B cell (primary cell): Measurements from ENCODE around the gene IL4. TPM values are rescaled to one million over a fixed set of nuclear protein-coding genes. Genes with fewer than 3 reads are reported as not detected.

Experiments
- ATAC-seq: fragments of 200-7000 bp; cut with Tn5 transposase; one replicate; pipeline ENCODE4 v1.10.0; 2021; ENCODE audit warnings: low read depth, mild to moderate bottlenecking, moderate number of reproducible peaks, moderate library complexity
- CTCF ChIA-PET: fragments of 350-600 bp; sonication (Branson Sonifier 250); formaldehyde crosslinking; loops from one replicate; lab custom pipeline; 2021; ENCODE audit warnings: antibody characterized with exemption, inconsistent platforms; lab: Charles Lee
- POLR2A ChIA-PET: fragments of 350-600 bp; sonication (Branson Sonifier 250); formaldehyde crosslinking; loops from one replicate; lab custom pipeline; 2021; ENCODE audit warnings: antibody characterized with exemption; lab: Charles Lee
- DNase-seq: peaks from one replicate; pipeline ENCODE4 v3.0.0; 2013
- H2AFZ ChIP-seq: 2 replicates; pipeline ENCODE4 v1.6.1; 2012; ENCODE audit warnings: mild to moderate bottlenecking, low read depth, low read length; ENCODE audit not compliant: insufficient read depth, poor library complexity, severe bottlenecking
- H3K27ac ChIP-seq, 2 donors: 1 replicate in 1 of 2; 2 replicates in 1 of 2; pipeline ENCODE4 v1.5.1; 2012 to 2013; ENCODE audit warnings: low read length in 2 of 2, mild to moderate bottlenecking in 2 of 2, moderate library complexity in 1 of 2
- H3K27me3 ChIP-seq, 4 experiments: fragments of 200-600 bp in 1 of 4; sonication (generic) in 1 of 4; replicated peaks in 1 of 4; 1 replicate in 2 of 4; 2 replicates in 2 of 4; pipeline versions ENCODE4 v1.6.1 to v1.7.0; 2013 to 2016; ENCODE audit warnings: low read length in 3 of 4, mild to moderate bottlenecking in 2 of 4, mixed read lengths in 1 of 4, moderate library complexity in 1 of 4; ENCODE audit not compliant: insufficient read depth in 4 of 4, control insufficient read depth in 3 of 4; ENCODE audit errors: control extremely low read depth in 1 of 4
- H3K36me3 ChIP-seq, 2 experiments: replicated peaks in 1 of 2; 1 replicate in 1 of 2; 2 replicates in 1 of 2; pipeline versions ENCODE4 v1.6.1 to v1.7.1; 2013; ENCODE audit warnings: low read length in 1 of 2; ENCODE audit not compliant: insufficient read depth in 2 of 2, control insufficient read depth in 1 of 2; ENCODE audit errors: control extremely low read depth in 1 of 2, extremely low read depth in 1 of 2
- H3K4me1 ChIP-seq, 2 donors: fragments of 200-600 bp in 1 of 2; sonication (generic) in 1 of 2; 1 replicate in 1 of 2; 2 replicates in 1 of 2; pipeline versions ENCODE4 v1.5.1 to v1.6.1; 2013 to 2017; ENCODE audit warnings: low read length in 2 of 2; ENCODE audit not compliant: control insufficient read depth in 2 of 2, insufficient read depth in 2 of 2
- H3K4me2 ChIP-seq: replicated peaks from 2 replicates; pipeline ENCODE3; 2012; ENCODE audit warnings: mild to moderate bottlenecking, low read depth, low read length; ENCODE audit not compliant: poor library complexity, severe bottlenecking
- H3K4me3 ChIP-seq, 5 experiments: fragments of 200-600 bp in 1 of 5; sonication (generic) in 1 of 5; 1 replicate in 3 of 5; 2 replicates in 2 of 5; pipeline versions ENCODE4 v1.5.1 to v1.7.0; 2011 to 2016; ENCODE audit warnings: low read length in 4 of 5, mild to moderate bottlenecking in 4 of 5, low read depth in 2 of 5, control low read depth in 1 of 5, moderate library complexity in 1 of 5; ENCODE audit not compliant: insufficient read depth in 1 of 5; ENCODE audit errors: control extremely low read depth in 1 of 5, extremely low read depth in 1 of 5
- H3K79me2 ChIP-seq: fragments of 200-600 bp; sonication (generic); one replicate; pipeline ENCODE4 v1.6.0; 2016; ENCODE audit warnings: low read length; ENCODE audit not compliant: control insufficient read depth, insufficient read depth
- H3K9ac ChIP-seq: fragments of 200-600 bp; sonication (generic); 2 replicates; pipeline ENCODE4 v1.6.1; 2017; ENCODE audit warnings: mild to moderate bottlenecking, low read length, moderate library complexity
- H3K9me3 ChIP-seq, 3 donors: one replicate each; pipeline versions ENCODE4 v1.6.1 to v1.7.1; 2013; ENCODE audit warnings: low read length in 2 of 3; ENCODE audit not compliant: control insufficient read depth in 2 of 3, insufficient read depth in 1 of 3; ENCODE audit errors: control extremely low read depth in 1 of 3
- H4K20me1 ChIP-seq: 2 replicates; pipeline ENCODE4 v1.6.0; 2012; ENCODE audit warnings: mild to moderate bottlenecking, low read length; ENCODE audit not compliant: insufficient read depth, control insufficient read depth, poor library complexity, severe bottlenecking
- H3K27ac Mint-ChIP-seq: one replicate; pipeline ENCODE4 v1.8.0; 2021; ENCODE audit warnings: mixed read lengths
- H3K27me3 Mint-ChIP-seq: one replicate; pipeline ENCODE4 v1.8.0; 2021; ENCODE audit warnings: mixed read lengths
- H3K4me1 Mint-ChIP-seq: one replicate; pipeline ENCODE4 v1.8.0; 2021; ENCODE audit warnings: mixed read lengths
- H3K4me3 Mint-ChIP-seq: one replicate; pipeline ENCODE4 v1.8.0; 2021; ENCODE audit warnings: mixed read lengths
- H3K9me3 Mint-ChIP-seq: one replicate; pipeline ENCODE4 v1.8.0; 2022; ENCODE audit warnings: mixed read lengths; ENCODE audit not compliant: insufficient read depth
- EZH2 ChIP-seq: IDR thresholded peaks from 2 replicates; pipeline ENCODE4 v1.6.1; 2012; ENCODE audit warnings: borderline replicate concordance, low read depth, mild to moderate bottlenecking, moderate library complexity, low read length; ENCODE audit not compliant: insufficient read depth, poor library complexity, severe bottlenecking
- WGBS: methylation state at CpG from one replicate; pipeline ENCODE4 v1.1.5; 2013; ENCODE audit warnings: missing lambda C conversion rate; ENCODE audit not compliant: insufficient coverage; 5-methylcytosine and 5-hydroxymethylcytosine counted together
- intact Hi-C: fragments of 100-400 bp; cut with micrococcal nuclease; formaldehyde crosslinking; loops from one replicate; pipeline ENCODE4 v1.10.0; 2022
- polyA plus RNA-seq: library from polyadenylated mRNA; depleted of rRNA; stranded (reverse); fragments of >200 nt; gene quantifications from 2 replicates; pipeline ENCODE4 v1.2.3, GENCODE V29; 2012
- total RNA-seq, 2 donors: library from RNA; stranded (reverse); fragments of 120-200 nt in 1 of 2; gene quantifications; 1 replicate in 1 of 2; 2 replicates in 1 of 2; pipeline versions ENCODE4 v1.2.3 to v1.2.4, GENCODE V29; 2013 to 2022
- TF ChIP-seq, protein P1 (sequence below): fragments of 200-600 bp; IDR thresholded peaks from one replicate; pipeline ENCODE4 v1.8.0; 2022; ENCODE audit warnings: antibody characterized with exemption, mild to moderate bottlenecking

The IL4 gene
- total and polyA plus RNA-seq, 2 donors (not counting 1 experiment from before 2014, with no cell fraction given) = not detected

DNA sequence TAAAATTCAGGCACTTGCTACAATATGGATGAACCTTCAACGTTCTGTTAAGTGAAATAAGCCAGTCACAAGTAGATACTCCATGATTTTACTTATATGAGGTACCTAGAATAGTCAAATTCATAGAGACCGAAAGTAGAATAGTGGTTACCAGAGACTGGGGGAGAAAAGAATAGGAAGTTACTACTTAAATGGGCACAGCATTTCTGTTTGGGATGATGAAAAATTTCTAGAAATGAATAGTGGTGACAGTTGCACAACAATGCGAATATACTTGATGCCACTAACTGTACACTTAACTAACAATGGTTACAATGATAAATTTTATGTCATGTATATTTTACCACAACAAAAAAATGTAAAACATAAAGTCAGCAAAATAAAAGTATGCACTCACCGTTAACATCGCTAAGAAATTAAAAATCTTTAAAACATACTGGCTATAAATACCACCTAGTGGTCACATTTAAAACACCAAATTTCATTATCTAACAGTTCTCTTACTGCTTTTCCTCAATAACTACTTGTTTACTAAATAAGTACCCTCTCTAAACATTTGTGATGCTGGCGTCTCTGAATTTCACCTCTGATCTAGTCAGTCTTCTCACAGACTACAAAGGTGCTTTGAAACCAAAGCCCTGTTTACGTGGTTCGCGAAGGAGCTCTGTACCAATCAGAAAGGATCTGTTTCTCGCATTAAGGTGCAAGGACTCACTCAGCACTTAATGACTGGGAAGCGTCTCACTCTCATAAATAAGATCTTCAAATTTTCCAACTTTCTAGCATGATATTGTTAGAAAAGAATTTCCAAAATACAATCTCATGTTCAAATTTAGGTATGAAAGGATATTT lies 40.9 kb downstream of the IL4 start:
- Histone ChIP-seq H3K27ac (no peak overlapping the region), H3K79me2 (no peaks in the 10 kb centered on the region), H3K4me1 (no peaks in the 10 kb centered on the region), H3K4me3 (no peak overlapping the region), H3K4me2 (no peak overlapping the region), H3K27me3 (no peaks in the 10 kb centered on the region), H3K9me3 (no peaks in the 10 kb centered on the region), H3K36me3 (peaks cover 1 to 3% of the 10 kb centered on the region in 2 experiments), H2AFZ (no peak overlapping the region), H3K9ac (no peak overlapping the region), H4K20me1 (no peaks in the 10 kb centered on the region)
- Mint-ChIP-seq H3K27me3 (no peaks in the 10 kb centered on the region), H3K27ac (no peak overlapping the region), H3K4me3 (no peak overlapping the region), H3K4me1 (no peaks in the 10 kb centered on the region), H3K9me3 (no peaks in the 10 kb centered on the region)
- ChIA-PET CTCF (interaction anchor here (0.7 to 2.7 kb wide), 6 partner anchors 11 to 445 kb away, joined by 3 to 15 read pairs (median 4); no protein-coding TSS in a partner anchor), POLR2A (no interaction called here)
- DNase-seq (peak; percentile 19), ATAC-seq (no peak)
- TF ChIP-seq EZH2 = no peak
- TF ChIP-seq, protein P1, sequence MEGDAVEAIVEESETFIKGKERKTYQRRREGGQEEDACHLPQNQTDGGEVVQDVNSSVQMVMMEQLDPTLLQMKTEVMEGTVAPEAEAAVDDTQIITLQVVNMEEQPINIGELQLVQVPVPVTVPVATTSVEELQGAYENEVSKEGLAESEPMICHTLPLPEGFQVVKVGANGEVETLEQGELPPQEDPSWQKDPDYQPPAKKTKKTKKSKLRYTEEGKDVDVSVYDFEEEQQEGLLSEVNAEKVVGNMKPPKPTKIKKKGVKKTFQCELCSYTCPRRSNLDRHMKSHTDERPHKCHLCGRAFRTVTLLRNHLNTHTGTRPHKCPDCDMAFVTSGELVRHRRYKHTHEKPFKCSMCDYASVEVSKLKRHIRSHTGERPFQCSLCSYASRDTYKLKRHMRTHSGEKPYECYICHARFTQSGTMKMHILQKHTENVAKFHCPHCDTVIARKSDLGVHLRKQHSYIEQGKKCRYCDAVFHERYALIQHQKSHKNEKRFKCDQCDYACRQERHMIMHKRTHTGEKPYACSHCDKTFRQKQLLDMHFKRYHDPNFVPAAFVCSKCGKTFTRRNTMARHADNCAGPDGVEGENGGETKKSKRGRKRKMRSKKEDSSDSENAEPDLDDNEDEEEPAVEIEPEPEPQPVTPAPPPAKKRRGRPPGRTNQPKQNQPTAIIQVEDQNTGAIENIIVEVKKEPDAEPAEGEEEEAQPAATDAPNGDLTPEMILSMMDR = peak; percentile 73
- intact Hi-C loops = loop anchor here (1.0 to 5.0 kb wide), 2 partner anchors 187 to 329 kb away; no protein-coding TSS in a partner anchor
- 94% methylated on average over 2 of the region's 11 CpGs for WGBS
